WTC11 (cell line): ENCODE measurements around the gene A1CF.

Experiments used
- ATF1 ChIP-seq: sonication (generic); formaldehyde crosslinking; IDR thresholded peaks from 2 replicates; pipeline ENCODE4 v1.8.1; 2023; ENCODE audit warnings: mild to moderate bottlenecking, moderate library complexity, missing genetic modification reagents
- CREB1 ChIP-seq: sonication (generic); formaldehyde crosslinking; IDR thresholded peaks from 2 replicates; pipeline ENCODE4 v1.8.0; 2023; ENCODE audit warnings: mild to moderate bottlenecking, missing genetic modification reagents
- CTCF ChIP-seq: fragments of 200-600 bp; IDR thresholded peaks from 2 replicates; pipeline ENCODE4 v1.8.0; 2022; ENCODE audit warnings: antibody characterized with exemption
- FOXK1 ChIP-seq: sonication (generic); formaldehyde crosslinking; IDR thresholded peaks from 2 replicates; pipeline ENCODE4 v1.8.0; 2022; ENCODE audit warnings: mild to moderate bottlenecking, moderate library complexity, missing genetic modification reagents
- IRF1 ChIP-seq: sonication (generic); formaldehyde crosslinking; IDR thresholded peaks from 2 replicates; pipeline ENCODE4 v1.8.0; 2023; ENCODE audit warnings: missing genetic modification reagents
- JUN ChIP-seq: sonication (generic); formaldehyde crosslinking; IDR thresholded peaks from 2 replicates; pipeline ENCODE4 v1.8.0; 2023; ENCODE audit warnings: mild to moderate bottlenecking, missing genetic modification reagents
- SMAD3 ChIP-seq: sonication (generic); formaldehyde crosslinking; IDR thresholded peaks from 2 replicates; pipeline ENCODE4 v1.8.0; 2022; ENCODE audit warnings: missing genetic modification reagents, mild to moderate bottlenecking, borderline replicate concordance
- ZNF263 ChIP-seq: sonication (generic); formaldehyde crosslinking; IDR thresholded peaks from 2 replicates; pipeline ENCODE4 v1.8.1; 2022; ENCODE audit warnings: low read depth, mild to moderate bottlenecking, moderate library complexity, missing genetic modification reagents

GRCh38 chr10:50855461-50855860 lies 30.0 kb downstream of the A1CF start:
- TF ChIP-seq CREB1 (CRISPR knock-in tag), result no peak
- no peak for TF ChIP-seq CTCF
- no peak for TF ChIP-seq JUN (CRISPR knock-in tag)
- TF ChIP-seq IRF1 (CRISPR knock-in tag), result no peak
- TF ChIP-seq SMAD3 (CRISPR knock-in tag), result no peak
- no peak for TF ChIP-seq ATF1 (CRISPR knock-in tag)
- no peak for TF ChIP-seq FOXK1 (CRISPR knock-in tag)
- no peak for TF ChIP-seq ZNF263 (CRISPR knock-in tag)
